Lower leg skin (tissue), 3 donors: ENCODE data around the gene CCDC102B.
"Not testable (repeated sequence)": the region's sequence is repeated elsewhere in the genome, so short reads cannot be mapped to it uniquely, and the experiment has no call there.

Source experiments
- CTCF ChIP-seq, 3 donors: fragments of 450-650 bp; IDR thresholded peaks; one replicate each; pipeline ENCODE4 v1.5.1; 2016; ENCODE audit warnings: antibody characterized with exemption in 3 of 3, mild to moderate bottlenecking in 3 of 3, moderate library complexity in 2 of 3
- POLR2A ChIP-seq, 2 donors: fragments of 450-650 bp; IDR thresholded peaks; one replicate each; pipeline ENCODE4 v1.6.1; 2016 to 2017; ENCODE audit warnings: antibody characterized with exemption in 2 of 2, mild to moderate bottlenecking in 1 of 2, moderate library complexity in 1 of 2

- TF ChIP-seq CTCF, POLR2A (IDR thresholded peaks at IDR 0.05): not testable (repeated sequence)
Measured at GRCh38 chr18:68879947-68880346, 82.1 kb downstream of the CCDC102B start.
